Esophagus squamous epithelium (tissue), 4 donors: ENCODE measurements around the gene CHST1.

ENCODE experiments used
- POLR2A ChIP-seq, 4 donors: fragments of 450-650 bp; IDR thresholded peaks; one replicate each; pipeline ENCODE4 v1.6.1; 2017; ENCODE audit warnings: antibody characterized with exemption in 4 of 4, mild to moderate bottlenecking in 4 of 4, moderate library complexity in 3 of 4
- TF ChIP-seq, protein P1 (sequence below), 6 experiments: fragments of 450-650 bp in 4 of 6; fragments of 200-600 bp in 2 of 6; sonication (generic) in 2 of 6; IDR thresholded peaks; one replicate each; pipeline ENCODE4 v1.5.1; 2016 to 2019; ENCODE audit warnings: antibody characterized with exemption in 6 of 6, mild to moderate bottlenecking in 4 of 6, moderate library complexity in 4 of 6

GRCh38 chr11:45673441-45673840 is 8.0 kb upstream of the CHST1 start:
- TF ChIP-seq, protein P1, sequence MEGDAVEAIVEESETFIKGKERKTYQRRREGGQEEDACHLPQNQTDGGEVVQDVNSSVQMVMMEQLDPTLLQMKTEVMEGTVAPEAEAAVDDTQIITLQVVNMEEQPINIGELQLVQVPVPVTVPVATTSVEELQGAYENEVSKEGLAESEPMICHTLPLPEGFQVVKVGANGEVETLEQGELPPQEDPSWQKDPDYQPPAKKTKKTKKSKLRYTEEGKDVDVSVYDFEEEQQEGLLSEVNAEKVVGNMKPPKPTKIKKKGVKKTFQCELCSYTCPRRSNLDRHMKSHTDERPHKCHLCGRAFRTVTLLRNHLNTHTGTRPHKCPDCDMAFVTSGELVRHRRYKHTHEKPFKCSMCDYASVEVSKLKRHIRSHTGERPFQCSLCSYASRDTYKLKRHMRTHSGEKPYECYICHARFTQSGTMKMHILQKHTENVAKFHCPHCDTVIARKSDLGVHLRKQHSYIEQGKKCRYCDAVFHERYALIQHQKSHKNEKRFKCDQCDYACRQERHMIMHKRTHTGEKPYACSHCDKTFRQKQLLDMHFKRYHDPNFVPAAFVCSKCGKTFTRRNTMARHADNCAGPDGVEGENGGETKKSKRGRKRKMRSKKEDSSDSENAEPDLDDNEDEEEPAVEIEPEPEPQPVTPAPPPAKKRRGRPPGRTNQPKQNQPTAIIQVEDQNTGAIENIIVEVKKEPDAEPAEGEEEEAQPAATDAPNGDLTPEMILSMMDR (IDR thresholded peaks at IDR 0.05), result no peak
- TF ChIP-seq POLR2A (IDR thresholded peaks at IDR 0.05), result no peak
